ENCODE results near the gene RUNX2.

RUNX2 gene

GRCh38 chr6:45487645-45488044 lies 159.5 kb downstream of the RUNX2 start:
- Mint-ChIP-seq H3K9me3 (no peaks in the 10 kb centered on the region), H3K27me3 (no peaks in the 10 kb centered on the region), H3K27ac (peak overlapping the region; percentile 20), H3K4me1 (peaks cover 33% of the 10 kb centered on the region), H3K36me3 (peaks cover 4% of the 10 kb centered on the region), H3K4me3 (no peak overlapping the region)

DNA sequence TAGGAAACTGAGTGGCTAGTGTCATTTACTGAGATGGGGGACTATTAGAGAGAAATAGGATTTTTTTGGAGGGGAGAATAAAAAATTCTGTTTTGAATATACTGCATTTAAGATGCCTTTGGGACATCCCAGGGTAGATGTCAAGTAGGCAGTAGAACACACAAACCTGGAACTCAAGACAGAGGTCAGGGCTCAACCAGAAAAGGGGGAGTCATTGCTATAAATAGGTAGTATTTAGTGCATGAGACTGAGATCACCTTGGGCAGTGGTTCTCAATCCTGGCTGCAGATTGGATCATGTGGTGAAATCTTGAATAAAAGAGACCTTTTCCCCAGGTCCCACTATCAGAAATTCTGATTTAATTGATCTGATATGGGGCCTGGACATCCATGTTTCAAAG lies 160.1 kb downstream of the RUNX2 start:
- Mint-ChIP-seq H3K4me3 (no peak overlapping the region), H3K27ac (peak overlapping the region; percentile 20), H3K36me3 (peaks cover 4% of the 10 kb centered on the region), H3K4me1 (peaks cover 33% of the 10 kb centered on the region), H3K27me3 (no peaks in the 10 kb centered on the region), H3K9me3 (no peaks in the 10 kb centered on the region)

DNA sequence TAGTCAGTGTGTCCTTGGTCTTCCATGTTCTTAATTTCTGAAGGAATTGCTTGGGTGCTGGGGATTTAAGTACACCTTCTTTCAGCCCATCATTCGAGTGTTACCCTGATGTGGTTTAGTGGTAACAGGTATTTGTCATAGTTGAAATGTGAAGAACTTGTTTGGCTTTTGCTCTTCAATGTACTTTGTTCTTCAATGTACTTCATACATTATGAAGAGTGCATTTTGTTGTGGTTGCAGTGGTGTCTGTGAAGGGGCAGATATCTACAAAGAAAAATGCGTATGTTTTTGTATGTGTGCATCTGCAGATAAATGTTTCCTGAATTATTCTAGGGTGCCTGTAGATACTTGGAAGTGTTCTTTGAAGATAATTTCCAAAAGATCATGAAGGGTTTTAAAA lies 160.8 kb downstream of the RUNX2 start:
- no peak overlapping the region for H3K27ac Mint-ChIP-seq
- H3K4me1 Mint-ChIP-seq: peaks cover 35% of the 10 kb centered on the region
- H3K36me3 Mint-ChIP-seq: peaks cover 2% of the 10 kb centered on the region
- no peaks in the 10 kb centered on the region for H3K9me3 Mint-ChIP-seq
- H3K27me3 Mint-ChIP-seq: no peaks in the 10 kb centered on the region
- H3K4me3 Mint-ChIP-seq: no peak overlapping the region

- Mint-ChIP-seq H3K4me1 (peaks cover 57% of the 10 kb centered on the region), H3K27ac (no peak overlapping the region), H3K9me3 (no peaks in the 10 kb centered on the region), H3K36me3 (peaks cover 2% of the 10 kb centered on the region), H3K4me3 (no peak overlapping the region), H3K27me3 (no peaks in the 10 kb centered on the region)
Measured at GRCh38 chr6:45491048-45491735, 163.1 kb downstream of the RUNX2 start.

GRCh38 chr6:45491874-45492273 lies 163.7 kb downstream of the RUNX2 start:
- Mint-ChIP-seq H3K27me3 (no peaks in the 10 kb centered on the region), H3K4me3 (no peak overlapping the region), H3K27ac (no peak overlapping the region), H3K9me3 (no peaks in the 10 kb centered on the region), H3K36me3 (peaks cover 3% of the 10 kb centered on the region), H3K4me1 (peaks cover 59% of the 10 kb centered on the region)

GRCh38 chr6:45493761-45494160 lies 165.6 kb downstream of the RUNX2 start:
- peaks cover 1% of the 10 kb centered on the region for H3K36me3 Mint-ChIP-seq
- H3K4me3 Mint-ChIP-seq: no peak overlapping the region
- H3K27me3 Mint-ChIP-seq: no peaks in the 10 kb centered on the region
- H3K9me3 Mint-ChIP-seq: no peaks in the 10 kb centered on the region
- peaks cover 57% of the 10 kb centered on the region for H3K4me1 Mint-ChIP-seq
- peak overlapping the region; percentile 13 for H3K27ac Mint-ChIP-seq

- Mint-ChIP-seq H3K27me3 (no peaks in the 10 kb centered on the region), H3K4me1 (peaks cover 51% of the 10 kb centered on the region), H3K4me3 (no peak overlapping the region), H3K27ac (peak overlapping the region; percentile 84), H3K36me3 (peaks cover 1% of the 10 kb centered on the region), H3K9me3 (no peaks in the 10 kb centered on the region)
Measured at GRCh38 chr6:45494416-45495135, 166.4 kb downstream of the RUNX2 start.

DNA sequence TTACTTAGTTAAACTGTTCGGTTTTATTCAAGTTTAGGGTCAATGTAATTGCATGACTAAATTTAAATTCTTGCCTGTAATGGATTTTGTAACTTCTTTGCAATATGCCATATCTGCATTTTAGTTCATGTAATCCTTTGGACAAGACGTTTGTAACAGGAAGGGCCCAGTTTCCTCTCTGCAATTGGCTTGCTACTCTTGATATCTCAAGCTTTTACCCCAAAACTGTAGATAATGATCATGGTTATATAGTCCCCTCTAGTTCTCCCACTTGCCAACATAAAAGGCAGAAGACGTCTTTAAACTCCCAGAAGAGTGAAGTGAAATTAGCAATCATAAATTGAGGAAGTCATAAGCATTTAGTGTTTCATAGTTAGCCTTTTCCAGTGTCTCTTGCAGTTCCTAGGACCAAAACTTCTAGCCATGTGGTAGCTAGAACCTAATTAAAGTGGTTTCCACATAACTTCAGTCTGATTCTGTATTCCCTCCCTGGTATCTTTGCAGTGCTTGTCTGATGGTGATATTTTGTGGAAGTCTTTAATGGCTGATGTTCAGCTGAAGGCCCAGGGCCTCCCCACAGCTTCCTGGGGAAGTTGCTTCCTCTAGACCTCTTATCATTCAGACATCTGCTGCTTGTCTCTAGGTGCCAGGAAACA lies 167.4 kb downstream of the RUNX2 start:
- H3K27ac Mint-ChIP-seq: peak overlapping the region; percentile 75
- H3K4me3 Mint-ChIP-seq: peak overlapping the region; percentile 56
- H3K36me3 Mint-ChIP-seq: peaks cover 3% of the 10 kb centered on the region

GRCh38 chr6:45496085-45496433 lies 167.9 kb downstream of the RUNX2 start:
- peak overlapping the region; percentile 56 for H3K4me3 Mint-ChIP-seq
- peaks cover 47% of the 10 kb centered on the region for H3K4me1 Mint-ChIP-seq
- H3K36me3 Mint-ChIP-seq: peaks cover 3% of the 10 kb centered on the region
- H3K27ac Mint-ChIP-seq: peak overlapping the region; percentile 75
- no peaks in the 10 kb centered on the region for H3K27me3 Mint-ChIP-seq
- no peaks in the 10 kb centered on the region for H3K9me3 Mint-ChIP-seq

More for the DNA sequence above, 167.4 kb downstream of the RUNX2 start:
- Mint-ChIP-seq H3K4me1 (peaks cover 47% of the 10 kb centered on the region), H3K27me3 (no peaks in the 10 kb centered on the region), H3K9me3 (no peaks in the 10 kb centered on the region)

DNA sequence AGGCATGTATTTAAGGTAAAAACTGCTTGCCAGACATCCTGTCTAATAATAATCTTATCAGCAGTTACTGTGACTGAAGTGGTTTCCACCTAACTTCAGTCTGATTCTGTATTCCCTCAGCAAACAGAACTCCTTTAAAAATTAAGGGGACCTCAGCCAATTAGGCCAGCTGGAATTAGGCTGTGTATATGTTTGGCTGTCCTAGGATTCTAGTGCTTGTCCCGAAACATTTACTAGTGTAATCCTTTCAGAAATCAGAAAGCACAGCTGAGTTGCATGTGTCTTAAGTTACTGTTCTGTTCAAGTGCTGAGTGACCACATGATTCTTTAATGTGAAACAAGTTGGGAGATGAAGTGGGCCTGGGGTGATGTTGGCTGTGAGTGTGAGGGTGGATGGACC lies 170.5 kb downstream of the RUNX2 start:
- H3K27ac Mint-ChIP-seq: no peak overlapping the region
- H3K4me3 Mint-ChIP-seq: no peak overlapping the region
- H3K4me1 Mint-ChIP-seq: peaks cover 47% of the 10 kb centered on the region
- no peaks in the 10 kb centered on the region for H3K9me3 Mint-ChIP-seq
- peaks cover 7% of the 10 kb centered on the region for H3K36me3 Mint-ChIP-seq
- H3K27me3 Mint-ChIP-seq: no peaks in the 10 kb centered on the region

DNA sequence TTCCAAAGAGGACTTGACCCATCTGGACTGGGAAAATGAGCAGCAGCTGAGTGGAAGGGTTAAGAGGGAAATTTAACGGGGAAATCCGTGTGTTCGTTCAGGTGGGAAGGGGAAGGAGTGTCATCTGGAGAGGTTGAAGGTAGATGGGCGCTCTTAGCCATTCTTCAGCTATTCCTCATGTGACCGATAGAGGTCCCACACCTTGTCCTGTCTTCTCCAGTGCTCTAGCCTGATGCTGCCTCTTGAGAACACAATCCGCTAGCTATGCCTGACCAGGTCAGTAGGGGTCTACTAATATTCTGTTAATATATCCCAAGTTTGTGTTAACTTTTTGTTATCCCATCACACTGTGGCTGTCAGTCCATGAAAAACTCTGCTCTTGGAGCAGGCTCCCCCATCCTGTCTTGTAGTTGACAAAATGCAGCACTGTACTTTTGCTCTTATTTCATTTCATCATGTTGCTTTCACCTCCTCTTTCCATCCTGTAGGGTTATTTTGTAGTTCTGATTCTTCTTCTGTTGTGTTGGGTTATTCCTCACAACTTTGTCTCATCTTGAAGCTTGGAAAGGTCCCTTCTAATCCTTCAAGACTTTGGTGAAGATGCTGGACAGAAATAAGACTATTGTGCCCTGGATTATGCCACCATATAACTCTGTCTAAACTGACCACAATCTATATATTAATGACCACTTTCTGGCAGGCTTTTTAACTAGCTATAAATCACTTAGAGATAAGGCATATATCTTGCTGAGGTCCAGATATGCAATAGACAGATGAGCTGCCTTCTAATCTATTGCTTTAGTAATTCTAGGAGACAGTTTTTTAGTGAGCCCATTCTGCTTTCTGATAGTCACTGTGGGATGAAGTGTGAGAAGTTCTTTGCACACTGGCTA lies 173.0 kb downstream of the RUNX2 start:
- no peaks in the 10 kb centered on the region for H3K27me3 Mint-ChIP-seq
- H3K9me3 Mint-ChIP-seq: no peaks in the 10 kb centered on the region
- H3K4me3 Mint-ChIP-seq: no peak overlapping the region
- peaks cover 26% of the 10 kb centered on the region for H3K4me1 Mint-ChIP-seq
- peaks cover 7% of the 10 kb centered on the region for H3K36me3 Mint-ChIP-seq
- no peak overlapping the region for H3K27ac Mint-ChIP-seq

- Mint-ChIP-seq H3K4me1 (peaks cover 15% of the 10 kb centered on the region), H3K27me3 (no peaks in the 10 kb centered on the region), H3K4me3 (no peak overlapping the region), H3K36me3 (peaks cover 5% of the 10 kb centered on the region), H3K27ac (no peak overlapping the region), H3K9me3 (no peaks in the 10 kb centered on the region)
Measured at GRCh38 chr6:45502456-45502855, 174.3 kb downstream of the RUNX2 start.

DNA sequence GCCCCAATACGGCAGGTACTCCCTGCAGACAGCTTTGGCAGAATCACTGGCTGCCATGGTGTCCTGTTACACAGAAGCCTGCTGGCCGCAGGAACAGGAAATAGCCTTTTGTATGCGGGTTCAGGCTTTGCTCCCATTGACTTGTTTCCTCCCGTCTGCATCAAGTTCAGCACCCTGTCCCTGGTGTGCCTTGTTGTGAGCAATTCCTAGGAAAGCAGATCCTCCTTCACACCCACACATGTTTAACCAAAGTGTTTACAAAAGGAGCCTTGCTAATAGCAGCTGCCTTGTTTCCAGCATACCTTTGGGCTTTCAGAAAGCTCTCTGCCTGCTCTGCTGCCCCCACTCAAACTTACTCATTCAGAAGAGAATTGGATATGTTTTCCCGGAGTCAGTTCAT lies 176.8 kb downstream of the RUNX2 start:
- Mint-ChIP-seq H3K9me3 (no peaks in the 10 kb centered on the region), H3K36me3 (peaks cover 5% of the 10 kb centered on the region)

GRCh38 chr6:45505470-45505869 lies 177.3 kb downstream of the RUNX2 start:
- Mint-ChIP-seq H3K36me3 (peaks cover 4% of the 10 kb centered on the region), H3K9me3 (no peaks in the 10 kb centered on the region), H3K4me1 (peaks cover 5% of the 10 kb centered on the region), H3K27me3 (no peaks in the 10 kb centered on the region), H3K27ac (no peak overlapping the region), H3K4me3 (no peak overlapping the region)

More for the DNA sequence above, 176.8 kb downstream of the RUNX2 start:
- no peaks in the 10 kb centered on the region for H3K27me3 Mint-ChIP-seq
- H3K4me1 Mint-ChIP-seq: peaks cover 5% of the 10 kb centered on the region
- H3K27ac Mint-ChIP-seq: no peak overlapping the region
- H3K4me3 Mint-ChIP-seq: no peak overlapping the region

- Mint-ChIP-seq H3K27ac (no peak overlapping the region), H3K36me3 (peaks cover 5% of the 10 kb centered on the region), H3K4me3 (no peak overlapping the region), H3K27me3 (no peaks in the 10 kb centered on the region), H3K4me1 (peaks cover 5% of the 10 kb centered on the region), H3K9me3 (no peaks in the 10 kb centered on the region)
Measured at GRCh38 chr6:45507186-45507585, 179.1 kb downstream of the RUNX2 start.
